Epithelial cell of proximal tubule (primary cell): ENCODE data around the gene TMEM63C. TPM values are rescaled to one million over a fixed set of nuclear protein-coding genes. Genes with fewer than 3 reads are reported as not detected.

ENCODE experiments used
- DNase-seq: peaks from one replicate; pipeline ENCODE4 v3.0.0-alpha.2; 2011; ENCODE audit warnings: low read depth
- H3K4me3 ChIP-seq: 2 replicates; pipeline ENCODE4 v1.5.1; 2011; ENCODE audit warnings: low read depth, mild to moderate bottlenecking, low read length
- total RNA-seq: library from RNA; depleted of rRNA; stranded (reverse); fragments of >200 nt; gene quantifications from 2 replicates; pipeline ENCODE4 v1.2.3, GENCODE V29; 2015
- TF ChIP-seq, protein P1 (sequence below): conservative IDR thresholded peaks from 2 replicates; pipeline ENCODE4 v1.5.1; 2012; ENCODE audit warnings: low read depth, mild to moderate bottlenecking, low read length

TMEM63C gene
- total RNA-seq, 1 donor from 2014 or later, result 0.35 TPM

DNA sequence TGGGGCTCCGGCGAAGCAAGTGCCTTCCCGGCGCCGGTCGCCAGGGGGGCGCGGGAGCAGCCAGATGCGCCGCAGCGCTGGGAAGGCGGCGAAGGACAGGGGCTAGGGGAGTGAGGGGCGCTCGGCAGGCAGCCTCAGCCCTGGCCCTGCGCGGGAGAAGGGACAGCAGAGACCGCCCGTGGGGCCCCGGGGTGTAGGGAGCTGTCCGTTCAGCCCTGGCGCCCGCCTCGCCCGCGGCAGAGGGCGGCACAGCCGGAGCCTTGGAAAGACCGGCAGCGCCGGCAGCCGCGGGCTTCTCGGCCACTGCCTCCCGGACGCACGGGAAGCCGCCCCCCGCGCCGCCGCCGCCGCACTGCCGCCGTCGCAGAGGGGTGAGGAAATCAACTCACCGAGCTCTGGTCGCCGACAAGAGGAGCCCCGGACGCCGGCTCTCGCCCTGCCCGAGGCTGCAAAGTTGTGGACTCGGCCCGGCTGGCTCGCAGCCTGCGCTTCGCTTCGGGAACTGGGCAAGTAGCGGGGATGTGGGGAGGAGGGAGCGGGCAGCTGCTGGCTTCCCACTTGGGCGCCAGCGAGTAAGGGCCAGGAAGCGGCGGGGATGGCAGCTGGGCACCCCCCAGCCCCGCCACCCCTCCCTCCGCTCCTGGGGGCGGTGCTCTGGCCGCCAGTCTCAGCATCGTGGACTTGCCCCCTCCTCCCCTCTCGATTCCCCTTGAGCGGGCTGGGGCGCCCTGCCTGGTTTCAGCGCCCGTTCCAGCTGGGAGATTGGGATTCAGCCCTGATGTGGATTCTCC lies 40.2 kb upstream of the TMEM63C start, which contains the start of gene ZDHHC22:
Gene ZDHHC22 (minus strand): TSS at position 578 of the 791 bp plus-strand sequence. CDS start 2,053 bp downstream, outside the sequence.
- no peak for DNase-seq
- TF ChIP-seq, protein P1, sequence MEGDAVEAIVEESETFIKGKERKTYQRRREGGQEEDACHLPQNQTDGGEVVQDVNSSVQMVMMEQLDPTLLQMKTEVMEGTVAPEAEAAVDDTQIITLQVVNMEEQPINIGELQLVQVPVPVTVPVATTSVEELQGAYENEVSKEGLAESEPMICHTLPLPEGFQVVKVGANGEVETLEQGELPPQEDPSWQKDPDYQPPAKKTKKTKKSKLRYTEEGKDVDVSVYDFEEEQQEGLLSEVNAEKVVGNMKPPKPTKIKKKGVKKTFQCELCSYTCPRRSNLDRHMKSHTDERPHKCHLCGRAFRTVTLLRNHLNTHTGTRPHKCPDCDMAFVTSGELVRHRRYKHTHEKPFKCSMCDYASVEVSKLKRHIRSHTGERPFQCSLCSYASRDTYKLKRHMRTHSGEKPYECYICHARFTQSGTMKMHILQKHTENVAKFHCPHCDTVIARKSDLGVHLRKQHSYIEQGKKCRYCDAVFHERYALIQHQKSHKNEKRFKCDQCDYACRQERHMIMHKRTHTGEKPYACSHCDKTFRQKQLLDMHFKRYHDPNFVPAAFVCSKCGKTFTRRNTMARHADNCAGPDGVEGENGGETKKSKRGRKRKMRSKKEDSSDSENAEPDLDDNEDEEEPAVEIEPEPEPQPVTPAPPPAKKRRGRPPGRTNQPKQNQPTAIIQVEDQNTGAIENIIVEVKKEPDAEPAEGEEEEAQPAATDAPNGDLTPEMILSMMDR, result peak; percentile 25
- no peak within 1 kb of the TSS for H3K4me3 ChIP-seq

- TF ChIP-seq, protein P1, result no peak
- no peak overlapping the region for H3K4me3 ChIP-seq
- no peak for DNase-seq
Observed at GRCh38 chr14:77142005-77142800, 39.4 kb upstream of the TMEM63C start.

DNA sequence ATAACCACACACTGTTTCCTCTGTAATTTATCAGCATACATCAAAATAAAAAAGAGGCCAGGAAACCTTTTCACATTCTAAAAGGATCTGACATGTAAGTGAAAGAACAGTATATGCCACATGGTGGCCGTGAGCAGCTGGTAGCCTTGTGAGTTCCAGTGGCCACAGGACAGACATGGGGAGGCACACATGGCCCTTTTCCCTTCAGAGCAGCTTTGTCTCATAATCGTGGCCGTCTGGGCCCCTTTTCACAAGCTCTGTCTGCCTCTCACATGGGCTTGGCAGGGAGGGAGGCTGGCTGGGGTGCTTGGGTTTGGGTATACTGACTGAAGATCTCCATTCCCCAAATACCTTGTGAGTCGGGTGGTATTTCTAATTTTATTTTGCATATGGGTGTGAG lies 38.5 kb upstream of the TMEM63C start:
- TF ChIP-seq, protein P1, result no peak
- DNase-seq, result no peak

GRCh38 chr14:77144412-77145115 lies 37.0 kb upstream of the TMEM63C start:
- H3K4me3 ChIP-seq, result no peak overlapping the region
- no peak for DNase-seq
- TF ChIP-seq, protein P1, result no peak

More for the DNA sequence above, 38.5 kb upstream of the TMEM63C start:
- no peak overlapping the region for H3K4me3 ChIP-seq

- TF ChIP-seq, protein P1, result no peak
- DNase-seq, result no peak
Observed at GRCh38 chr14:77145975-77146740, 35.4 kb upstream of the TMEM63C start.

More at GRCh38 chr14:77145975-77146740, 35.4 kb upstream of the TMEM63C start:
- H3K4me3 ChIP-seq, result no peak overlapping the region
